Stimulated activated naive B cell treated with anti-CD40 and anti-IgM and Interleukin-4, amounts not matched to agents 10 μg/mL and 1 μg/mL and 100 μg/mL, for 72 hours (primary cell): ENCODE measurements around the gene STAP2.

Experiments
- ATAC-seq, 2 donors: fragments of 150-1000 bp; cut with Tn5 transposase; replicated peaks; 2 replicates each; pipeline ENCODE4 v1.10.0; 2021; ENCODE audit warnings: moderate library complexity in 1 of 2
- DNase-seq: peaks from one replicate; pipeline ENCODE4 v3.0.0; 2021
- H3K27ac Mint-ChIP-seq: one replicate; pipeline ENCODE4 v1.8.0; 2022; ENCODE audit warnings: mild to moderate bottlenecking, mixed read lengths
- H3K27me3 Mint-ChIP-seq, 2 donors: one replicate each; pipeline ENCODE4 v1.8.0; 2022; ENCODE audit warnings: mixed read lengths in 2 of 2
- H3K36me3 Mint-ChIP-seq, 2 donors: one replicate each; pipeline ENCODE4 v1.8.0; 2022; ENCODE audit warnings: mixed read lengths in 2 of 2, mild to moderate bottlenecking in 1 of 2
- H3K4me1 Mint-ChIP-seq, 2 donors: one replicate each; pipeline ENCODE4 v1.8.0; 2022; ENCODE audit warnings: mixed read lengths in 2 of 2, mild to moderate bottlenecking in 1 of 2
- H3K4me3 Mint-ChIP-seq, 2 donors: one replicate each; pipeline ENCODE4 v1.8.0; 2022; ENCODE audit warnings: mild to moderate bottlenecking in 2 of 2, mixed read lengths in 2 of 2, moderate library complexity in 1 of 2
- H3K9me3 Mint-ChIP-seq, 2 donors: one replicate each; pipeline ENCODE4 v1.8.0; 2022; ENCODE audit warnings: mixed read lengths in 2 of 2, mild to moderate bottlenecking in 1 of 2

STAP2 gene

DNA sequence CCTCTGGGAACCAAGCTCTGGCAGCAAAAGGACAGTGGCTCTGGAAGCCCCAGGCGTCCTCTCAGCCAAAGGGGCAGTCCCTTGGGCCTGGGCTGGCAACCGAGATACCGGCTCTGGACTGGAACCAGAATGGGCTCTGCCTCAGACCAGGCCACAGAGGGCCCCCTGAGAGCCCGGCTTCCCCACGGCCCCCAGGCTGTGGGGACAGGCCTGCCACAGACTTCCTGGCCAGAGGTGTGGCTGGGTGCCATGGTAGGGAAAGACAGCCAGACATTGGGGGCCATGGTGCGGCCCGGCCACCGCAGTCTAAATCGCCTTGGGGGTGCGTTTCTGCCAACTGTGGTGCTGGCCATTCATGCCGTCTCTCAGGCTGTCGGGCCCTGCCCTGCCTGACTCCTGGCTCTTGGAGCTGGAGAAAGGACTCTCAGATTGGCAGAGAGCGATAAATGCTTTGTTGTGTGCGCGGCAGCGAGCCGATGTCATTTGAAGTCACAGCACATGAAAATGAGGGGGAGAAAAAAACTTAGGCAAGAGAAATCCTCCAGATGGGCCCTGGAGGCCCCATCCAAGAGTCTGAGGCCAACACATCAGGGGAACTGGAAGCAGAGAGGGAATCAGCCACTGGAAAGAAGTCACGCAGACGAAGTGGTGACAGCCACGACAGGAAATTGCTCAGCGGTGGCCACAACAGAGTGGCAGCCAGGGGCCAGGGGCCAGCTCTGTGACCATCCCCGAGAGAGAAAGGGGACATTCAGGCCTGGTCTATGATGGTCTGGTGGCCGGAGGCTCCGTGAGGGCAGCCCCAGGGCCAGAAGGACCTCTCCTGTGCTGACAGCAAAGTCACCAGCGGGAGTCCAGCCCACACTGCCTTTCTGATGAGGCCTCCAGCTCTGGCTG lies 35.2 kb upstream of the STAP2 start:
- no peak for ATAC-seq
- peak overlapping the region; percentile 56 to 58 for H3K4me3 Mint-ChIP-seq

DNA sequence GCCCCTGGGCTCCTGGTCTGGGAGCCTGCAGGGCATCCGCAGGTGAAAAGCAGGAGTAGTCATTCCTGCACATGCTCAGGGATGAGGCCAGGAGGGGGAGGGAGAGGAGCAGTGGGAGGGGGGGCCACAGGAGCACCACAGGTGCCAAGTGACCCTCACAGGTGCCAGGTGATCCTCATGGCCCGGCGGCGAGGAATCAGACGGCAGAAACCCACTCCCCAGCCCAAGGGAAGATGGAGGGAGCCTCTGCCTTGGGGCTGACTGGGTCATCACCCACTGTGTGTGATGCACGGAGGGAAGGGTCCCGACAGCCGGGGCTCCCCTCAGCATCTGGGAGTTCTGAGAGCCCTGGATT lies 34.4 kb upstream of the STAP2 start:
- DNase-seq (no peak), ATAC-seq (no peak)
- Mint-ChIP-seq H3K4me3 (peak overlapping the region in 1 of 2 donors; percentile 32), H3K9me3 (no peaks in the 10 kb centered on the region), H3K27ac (peak overlapping the region; percentile 95), H3K27me3 (no peaks in the 10 kb centered on the region), H3K4me1 (peaks cover 74 to 100% of the 10 kb centered on the region in 2 donors), H3K36me3 (peaks cover 36 to 41% of the 10 kb centered on the region in 2 donors)

More for the DNA sequence above, 35.2 kb upstream of the STAP2 start:
- Mint-ChIP-seq H3K9me3 (no peaks in the 10 kb centered on the region), H3K4me1 (peaks cover 70 to 99% of the 10 kb centered on the region in 2 donors), H3K27me3 (no peaks in the 10 kb centered on the region), H3K36me3 (peaks cover 32 to 39% of the 10 kb centered on the region in 2 donors), H3K27ac (peak overlapping the region; percentile 97)
- DNase-seq, result no peak

DNA sequence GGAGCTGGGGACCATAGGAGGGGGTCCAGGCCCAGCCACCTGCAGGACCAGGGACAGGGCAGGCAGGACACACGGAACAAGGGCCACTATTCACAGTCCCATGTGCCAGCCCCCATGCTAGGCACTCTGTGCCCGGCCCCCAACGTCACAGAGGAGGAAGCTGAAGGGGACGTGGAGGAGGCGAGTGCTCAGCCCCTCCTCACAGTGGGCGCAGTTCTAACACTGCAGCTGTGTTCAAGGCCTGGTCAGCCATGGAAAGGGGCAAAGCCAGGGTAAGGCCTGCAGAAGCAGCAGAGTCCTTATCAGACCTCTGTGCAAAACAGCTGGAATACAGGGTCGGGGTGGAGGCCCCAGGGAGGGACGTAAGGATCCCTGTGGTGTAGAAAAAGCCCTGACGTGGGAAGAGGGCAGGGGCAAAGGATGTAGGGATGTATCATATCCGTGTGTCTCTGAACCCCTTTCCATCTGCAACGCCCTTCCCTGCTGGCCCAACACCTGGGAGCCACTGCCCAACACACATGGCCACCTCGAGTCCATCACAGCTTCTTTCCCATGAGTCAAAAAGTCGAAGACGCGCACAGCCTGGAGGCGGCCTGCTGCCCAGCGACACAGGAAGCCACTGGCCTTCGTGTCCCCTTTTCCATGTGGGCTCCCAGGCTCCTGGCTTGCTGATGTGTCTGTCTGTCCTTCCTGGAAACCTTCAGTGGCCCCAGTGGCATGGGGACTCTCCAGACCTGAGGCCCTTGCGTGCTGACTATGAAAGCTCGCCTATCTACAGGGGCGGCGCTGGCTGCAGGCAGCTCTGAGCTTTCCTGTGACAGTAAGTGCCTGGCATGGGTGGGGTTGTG lies 33.8 kb upstream of the STAP2 start:
- Mint-ChIP-seq H3K36me3 (peaks cover 41 to 44% of the 10 kb centered on the region in 2 donors), H3K9me3 (no peaks in the 10 kb centered on the region), H3K4me3 (peak overlapping the region; percentile 32 to 50), H3K4me1 (peaks cover 74 to 100% of the 10 kb centered on the region in 2 donors), H3K27me3 (no peaks in the 10 kb centered on the region), H3K27ac (peak overlapping the region; percentile 95)
- no peak for ATAC-seq
- DNase-seq, result no peak

DNA sequence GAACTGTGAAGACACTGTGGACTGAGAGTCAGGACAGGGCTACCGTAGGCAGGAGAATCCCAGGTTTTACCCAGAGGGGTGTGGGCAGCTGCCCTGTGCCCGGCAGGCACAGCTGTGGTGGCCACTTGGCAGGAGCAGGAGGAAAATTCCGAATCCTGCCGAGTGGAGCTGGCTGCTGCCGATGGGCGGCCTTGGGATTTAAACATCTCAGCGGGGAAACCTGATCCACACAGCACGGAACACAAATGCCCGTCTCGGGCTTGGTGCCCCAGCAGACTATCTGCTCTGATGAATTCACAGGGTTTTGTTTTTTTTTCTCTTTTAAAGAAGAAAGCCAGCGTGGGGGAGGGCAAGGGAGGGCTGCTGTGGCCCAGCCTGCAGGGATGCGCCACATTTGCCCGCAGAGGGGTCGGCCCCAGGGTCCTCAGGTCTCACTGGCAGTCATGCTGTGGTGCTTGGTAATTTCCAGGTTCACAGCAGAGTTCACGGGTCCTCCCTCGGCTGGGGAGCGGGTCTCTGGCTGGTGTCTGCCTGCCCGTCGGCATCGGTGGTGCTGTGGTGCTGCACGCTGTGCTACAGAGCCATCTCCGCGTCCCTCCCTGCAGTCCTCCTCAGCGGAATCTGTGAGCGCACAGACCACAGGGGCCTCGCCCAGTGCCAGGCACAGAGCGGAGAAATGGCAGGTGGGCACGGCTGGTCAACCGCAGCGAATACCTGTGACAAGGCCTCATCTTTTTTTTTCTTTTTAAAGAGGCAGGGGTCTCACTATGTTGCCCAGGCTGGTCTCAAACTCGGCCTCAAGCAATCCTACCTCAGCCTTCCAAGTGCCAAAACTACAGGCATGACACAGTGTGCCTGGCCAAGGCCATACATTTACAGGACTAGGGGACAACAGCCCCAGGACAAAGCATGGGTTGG lies 32.9 kb upstream of the STAP2 start:
- peaks cover 42 to 43% of the 10 kb centered on the region in 2 donors for H3K36me3 Mint-ChIP-seq
- no peaks in the 10 kb centered on the region for H3K9me3 Mint-ChIP-seq
- peak overlapping the region; percentile 50 to 87 for H3K4me3 Mint-ChIP-seq
- DNase-seq (no peak), ATAC-seq (no peak)
- H3K27me3 Mint-ChIP-seq, result no peaks in the 10 kb centered on the region
- peaks cover 69 to 95% of the 10 kb centered on the region in 2 donors for H3K4me1 Mint-ChIP-seq
- H3K27ac Mint-ChIP-seq, result peak overlapping the region; percentile 95

DNA sequence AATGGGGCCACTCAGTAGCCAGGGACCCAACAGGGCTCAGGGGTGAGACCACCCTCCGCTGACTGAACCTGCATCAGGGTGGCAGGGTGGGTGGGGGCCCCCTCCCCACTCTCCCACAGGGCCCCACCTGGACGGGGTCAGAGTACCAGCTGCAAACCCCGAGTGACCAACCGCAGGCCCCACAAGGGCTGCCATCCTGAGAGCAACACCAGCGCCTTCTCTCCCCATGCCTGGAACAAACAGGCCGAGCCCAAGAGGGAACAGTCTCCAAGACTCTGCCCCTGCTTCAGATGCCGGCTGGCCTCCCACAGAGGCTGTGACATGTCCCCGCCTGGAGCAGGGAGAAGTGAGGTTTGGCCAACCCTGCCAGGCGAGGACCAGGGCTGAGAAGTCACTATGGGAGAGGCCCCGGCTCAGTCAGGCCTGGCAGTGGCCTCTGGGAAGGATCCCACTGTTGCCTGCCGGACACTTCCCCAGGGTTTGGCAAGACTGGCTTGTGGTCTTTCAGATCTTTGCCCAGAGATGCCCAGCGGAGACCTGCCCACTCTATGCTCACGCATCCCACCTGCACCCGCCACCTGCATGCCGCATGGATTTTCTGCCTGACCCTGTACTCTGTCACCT lies 31.9 kb upstream of the STAP2 start:
- Mint-ChIP-seq H3K27ac (peak overlapping the region; percentile 95), H3K9me3 (no peaks in the 10 kb centered on the region), H3K4me1 (peaks cover 60 to 85% of the 10 kb centered on the region in 2 donors), H3K27me3 (no peaks in the 10 kb centered on the region), H3K4me3 (peak overlapping the region; percentile 46 to 87), H3K36me3 (peaks cover 38 to 48% of the 10 kb centered on the region in 2 donors)
- DNase-seq (no peak), ATAC-seq (no peak)

DNA sequence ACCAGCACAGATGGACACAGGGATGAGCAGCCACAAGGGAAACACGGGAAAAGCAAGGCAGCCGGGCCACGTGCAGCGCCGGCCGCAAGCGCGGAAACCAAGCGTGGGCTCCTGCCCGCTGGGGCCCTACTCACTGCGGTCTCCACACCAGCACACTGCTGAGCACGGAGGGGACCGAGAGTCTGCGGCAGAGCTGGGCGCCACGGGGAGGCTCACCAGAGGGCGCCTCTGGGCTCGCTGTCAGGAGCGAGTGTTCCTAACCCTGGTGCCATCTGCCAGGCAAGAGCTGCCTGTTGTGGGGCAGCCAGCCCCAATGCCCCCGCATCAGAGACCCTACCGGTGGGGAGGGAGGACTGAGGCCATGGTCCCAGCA lies 31.2 kb upstream of the STAP2 start:
- DNase-seq (peak; percentile 66), ATAC-seq (peak; percentile 64 to 72)
- Mint-ChIP-seq H3K4me1 (peaks cover 55 to 78% of the 10 kb centered on the region in 2 donors), H3K36me3 (peaks cover 38 to 50% of the 10 kb centered on the region in 2 donors), H3K27me3 (no peaks in the 10 kb centered on the region), H3K4me3 (peak overlapping the region; percentile 82 to 87), H3K9me3 (no peaks in the 10 kb centered on the region), H3K27ac (peak overlapping the region; percentile 95)

DNA sequence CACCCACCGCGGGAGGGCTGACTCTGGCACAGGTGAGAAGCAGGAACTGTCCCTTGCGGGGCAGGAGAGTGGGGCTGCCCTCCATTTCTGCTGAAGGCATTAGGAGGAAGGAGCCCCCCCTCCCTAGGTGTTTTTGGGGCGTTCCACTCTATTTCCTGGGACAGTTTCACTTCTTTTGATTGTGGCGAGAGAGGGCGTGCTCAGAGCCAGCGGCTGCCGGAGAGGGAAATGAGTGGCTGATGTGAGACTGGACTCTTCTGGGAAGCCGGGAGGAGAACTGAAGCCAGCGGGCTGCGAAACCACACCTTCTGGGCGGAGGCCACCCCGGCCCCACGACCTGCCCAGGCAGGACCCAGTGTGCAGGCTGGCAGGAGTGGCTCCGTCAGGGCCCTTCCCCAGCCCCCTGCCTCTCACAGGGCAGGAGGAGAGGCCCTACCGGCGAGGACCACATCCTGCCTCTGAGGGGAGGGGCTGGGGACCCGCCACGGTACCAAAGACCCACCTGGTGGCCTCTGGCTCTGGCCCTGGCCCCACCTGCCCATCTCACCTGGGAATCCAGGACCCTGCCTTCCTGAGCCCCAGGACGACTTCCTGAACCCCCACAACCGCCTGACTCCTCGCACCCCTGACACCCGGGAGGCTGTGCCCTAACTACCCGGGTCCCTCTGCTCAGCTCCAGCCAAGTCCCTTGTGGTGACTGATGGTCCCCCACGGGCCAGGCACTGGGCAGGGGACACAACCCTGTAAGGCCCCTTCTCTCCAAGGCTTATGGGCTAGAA lies 30.7 kb upstream of the STAP2 start:
- H3K4me3 Mint-ChIP-seq, result peak overlapping the region; percentile 82 to 87
- ATAC-seq, result peak; percentile 82 to 83
- peak; percentile 89 for DNase-seq
- no peaks in the 10 kb centered on the region for H3K27me3 Mint-ChIP-seq
- H3K4me1 Mint-ChIP-seq, result peaks cover 53 to 72% of the 10 kb centered on the region in 2 donors
- no peaks in the 10 kb centered on the region for H3K9me3 Mint-ChIP-seq
- peaks cover 38 to 51% of the 10 kb centered on the region in 2 donors for H3K36me3 Mint-ChIP-seq
- H3K27ac Mint-ChIP-seq, result peak overlapping the region; percentile 95

DNA sequence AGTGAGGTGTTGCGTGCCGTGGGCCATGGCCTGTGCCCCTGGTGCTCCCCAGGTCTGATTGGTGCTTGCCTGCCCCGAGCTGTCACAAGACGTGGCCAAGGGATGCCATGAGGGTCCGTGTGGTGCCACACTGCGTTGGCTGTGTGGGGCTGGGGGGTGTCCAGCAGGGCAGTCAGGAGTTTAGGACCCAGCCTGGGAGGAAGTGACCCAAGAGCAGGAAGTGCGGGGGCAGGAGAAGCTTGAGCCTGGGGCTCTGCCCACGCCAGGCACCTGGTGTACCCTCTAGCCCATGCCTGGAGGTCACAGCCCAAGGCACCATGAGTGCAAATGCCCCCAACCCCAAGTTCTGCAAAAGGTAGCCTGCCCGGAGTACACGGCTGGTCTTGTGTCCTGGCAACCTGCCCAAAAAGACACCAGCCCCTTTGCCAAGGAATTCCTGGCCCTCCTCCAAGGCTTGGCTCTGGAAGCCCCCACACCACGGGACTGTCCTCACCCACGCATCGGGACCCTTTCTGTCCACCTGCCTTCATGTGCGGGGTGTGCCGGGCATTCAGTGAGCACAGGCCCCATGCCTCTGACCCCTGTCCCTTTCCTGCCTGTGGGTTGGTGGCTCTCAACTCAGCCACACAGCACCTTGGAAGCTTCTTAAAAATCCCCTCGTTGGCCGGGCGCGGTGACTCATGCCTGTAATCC lies 29.6 kb upstream of the STAP2 start:
- Mint-ChIP-seq H3K36me3 (peaks cover 37 to 51% of the 10 kb centered on the region in 2 donors), H3K4me3 (peak overlapping the region; percentile 82 to 87), H3K27ac (peak overlapping the region; percentile 95), H3K4me1 (peaks cover 47 to 62% of the 10 kb centered on the region in 2 donors), H3K27me3 (no peaks in the 10 kb centered on the region), H3K9me3 (no peaks in the 10 kb centered on the region)
- DNase-seq, result no peak
- ATAC-seq, result no peak

DNA sequence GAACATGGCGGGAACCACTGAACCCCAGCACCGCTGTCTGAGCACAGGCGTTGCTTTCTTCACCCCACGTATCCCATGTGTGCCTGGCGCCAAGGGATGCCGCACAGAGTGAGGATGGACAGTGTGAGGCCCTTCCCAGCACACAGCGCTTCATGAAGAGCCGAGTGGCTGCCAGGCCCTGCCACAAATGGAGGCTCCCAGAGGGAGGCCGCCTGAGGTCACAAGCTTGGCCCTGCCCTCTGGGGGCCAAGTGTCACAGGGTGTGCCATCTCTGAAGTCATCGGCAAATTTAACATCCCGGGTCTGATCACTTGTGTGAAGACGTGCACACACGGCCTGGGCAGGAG lies 29.1 kb upstream of the STAP2 start:
- H3K27me3 Mint-ChIP-seq, result no peaks in the 10 kb centered on the region
- H3K36me3 Mint-ChIP-seq, result peaks cover 35 to 53% of the 10 kb centered on the region in 2 donors
- H3K9me3 Mint-ChIP-seq, result no peaks in the 10 kb centered on the region
- H3K4me3 Mint-ChIP-seq, result peak overlapping the region; percentile 56 to 57
- ATAC-seq (no peak), DNase-seq (no peak)
- H3K27ac Mint-ChIP-seq, result peak overlapping the region; percentile 95
- H3K4me1 Mint-ChIP-seq, result peaks cover 45 to 57% of the 10 kb centered on the region in 2 donors

DNA sequence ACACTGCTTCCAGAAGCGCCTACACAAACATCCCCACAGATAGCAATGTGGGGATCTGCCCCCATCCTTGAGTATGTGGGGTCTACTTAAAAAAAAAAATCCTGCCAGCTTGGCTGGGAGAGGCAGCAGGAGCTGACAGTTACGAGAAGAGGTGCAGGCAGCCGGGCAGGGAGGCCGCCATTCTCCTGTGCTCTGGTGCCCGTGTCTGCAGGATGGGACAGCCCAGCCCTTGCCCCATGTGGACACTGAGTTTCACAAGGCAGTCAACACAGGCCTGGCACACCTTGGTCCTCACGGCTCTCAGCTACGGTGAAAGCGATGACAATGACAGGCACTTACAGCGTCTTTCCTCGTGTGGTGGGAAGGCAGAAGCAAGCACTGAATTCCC lies 28.7 kb upstream of the STAP2 start:
- Mint-ChIP-seq H3K4me1 (peaks cover 40 to 53% of the 10 kb centered on the region in 2 donors), H3K27ac (peak overlapping the region; percentile 95), H3K4me3 (peak overlapping the region; percentile 21 to 57), H3K36me3 (peaks cover 31 to 53% of the 10 kb centered on the region in 2 donors), H3K9me3 (no peaks in the 10 kb centered on the region), H3K27me3 (no peaks in the 10 kb centered on the region)
- ATAC-seq (no peak), DNase-seq (no peak)

DNA sequence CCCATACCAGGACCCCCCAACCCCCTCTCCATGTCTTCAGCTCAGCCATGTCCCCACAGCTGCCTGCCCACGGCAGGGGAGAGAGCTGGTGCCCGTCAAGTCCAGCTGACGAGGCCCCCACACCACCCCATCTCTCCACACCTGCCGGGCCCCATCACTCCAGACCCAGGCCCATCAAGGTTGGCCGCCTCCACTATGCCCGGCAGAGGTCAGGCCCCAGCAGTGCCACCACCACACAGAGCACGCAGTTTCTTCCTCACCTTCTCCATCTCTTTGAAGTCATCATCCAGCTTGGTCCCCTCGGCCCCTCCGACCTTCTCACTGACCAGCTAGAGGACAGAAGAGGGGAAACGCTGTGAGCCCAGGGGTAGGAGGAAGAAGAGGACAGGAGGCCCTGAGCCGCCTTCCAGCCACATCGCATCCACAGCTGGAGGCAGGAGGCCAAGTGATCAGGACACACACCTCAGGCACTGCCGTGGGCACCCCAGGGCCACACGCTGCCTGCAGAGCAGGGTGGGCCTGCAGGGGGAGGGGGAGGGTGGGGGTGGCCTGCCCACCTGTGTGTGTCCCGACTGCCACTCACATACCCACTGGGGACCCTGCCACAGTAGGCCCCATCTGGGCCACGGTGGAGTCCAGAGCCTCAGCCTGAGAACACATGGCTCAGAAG lies 28.2 kb upstream of the STAP2 start:
- peaks cover 37 to 48% of the 10 kb centered on the region in 2 donors for H3K4me1 Mint-ChIP-seq
- ATAC-seq (no peak), DNase-seq (no peak)
- H3K9me3 Mint-ChIP-seq, result no peaks in the 10 kb centered on the region
- peak overlapping the region; percentile 95 for H3K27ac Mint-ChIP-seq
- H3K27me3 Mint-ChIP-seq, result no peaks in the 10 kb centered on the region
- no peak overlapping the region for H3K4me3 Mint-ChIP-seq
- peaks cover 30 to 53% of the 10 kb centered on the region in 2 donors for H3K36me3 Mint-ChIP-seq
